ENCODE measurements around the gene SLC48A1. TPM values are rescaled to one million over a fixed set of nuclear protein-coding genes. Genes with fewer than 3 reads are reported as not detected.

SLC48A1 gene
- total RNA-seq, 4 donors from 2014 or later: 14.9 to 21.5 (median 15.9) TPM

DNA sequence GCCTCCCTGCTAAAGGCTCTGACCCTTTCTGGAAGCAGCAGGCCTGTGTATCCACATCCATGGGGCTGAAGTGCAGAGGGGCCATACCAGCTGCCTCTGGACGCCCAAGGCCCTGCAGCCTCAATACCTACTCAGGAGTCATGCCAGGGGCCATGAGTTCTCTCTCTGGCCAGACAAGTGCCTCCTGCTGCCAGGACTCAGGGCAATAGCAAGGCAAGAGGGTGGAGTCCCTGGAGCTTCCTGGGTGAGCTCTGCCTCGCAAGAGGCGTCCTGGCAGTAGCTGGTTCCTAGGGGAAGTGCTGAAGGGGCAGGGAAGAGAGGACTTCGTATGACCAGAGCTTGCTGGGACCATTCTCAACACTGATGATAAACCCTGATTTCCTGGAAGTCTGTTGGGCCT is 36.8 kb upstream of the SLC48A1 start:
- Histone ChIP-seq H3K4me1 (peaks cover 3 to 52% (median 21%) of the 10 kb centered on the region in 4 donors), H3K4me3 (no peak overlapping the region), H3K9me3 (no peaks in the 10 kb centered on the region), H3K36me3 (no peaks in the 10 kb centered on the region), H3K27ac (peak overlapping the region; percentile 59 to 74 (median 66)), H3K27me3 (no peaks in the 10 kb centered on the region)
- no peak for DNase-seq
- no peak for TF ChIP-seq POLR2A (IDR thresholded peaks at IDR 0.05)
- TF ChIP-seq, protein P1, sequence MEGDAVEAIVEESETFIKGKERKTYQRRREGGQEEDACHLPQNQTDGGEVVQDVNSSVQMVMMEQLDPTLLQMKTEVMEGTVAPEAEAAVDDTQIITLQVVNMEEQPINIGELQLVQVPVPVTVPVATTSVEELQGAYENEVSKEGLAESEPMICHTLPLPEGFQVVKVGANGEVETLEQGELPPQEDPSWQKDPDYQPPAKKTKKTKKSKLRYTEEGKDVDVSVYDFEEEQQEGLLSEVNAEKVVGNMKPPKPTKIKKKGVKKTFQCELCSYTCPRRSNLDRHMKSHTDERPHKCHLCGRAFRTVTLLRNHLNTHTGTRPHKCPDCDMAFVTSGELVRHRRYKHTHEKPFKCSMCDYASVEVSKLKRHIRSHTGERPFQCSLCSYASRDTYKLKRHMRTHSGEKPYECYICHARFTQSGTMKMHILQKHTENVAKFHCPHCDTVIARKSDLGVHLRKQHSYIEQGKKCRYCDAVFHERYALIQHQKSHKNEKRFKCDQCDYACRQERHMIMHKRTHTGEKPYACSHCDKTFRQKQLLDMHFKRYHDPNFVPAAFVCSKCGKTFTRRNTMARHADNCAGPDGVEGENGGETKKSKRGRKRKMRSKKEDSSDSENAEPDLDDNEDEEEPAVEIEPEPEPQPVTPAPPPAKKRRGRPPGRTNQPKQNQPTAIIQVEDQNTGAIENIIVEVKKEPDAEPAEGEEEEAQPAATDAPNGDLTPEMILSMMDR (IDR thresholded peaks at IDR 0.05): no peak

GRCh38 chr12:47736877-47737676 is 36.0 kb upstream of the SLC48A1 start:
- TF ChIP-seq POLR2A (IDR thresholded peaks at IDR 0.05): no peak
- TF ChIP-seq, protein P1 (IDR thresholded peaks at IDR 0.05): no peak
- no peaks in the 10 kb centered on the region for H3K27me3 ChIP-seq
- H3K9me3 ChIP-seq: no peaks in the 10 kb centered on the region
- peak overlapping the region; percentile 59 to 74 (median 66) for H3K27ac ChIP-seq
- H3K4me1 ChIP-seq: peaks cover 3 to 55% (median 24%) of the 10 kb centered on the region in 4 donors
- DNase-seq: peak in 1 of 3 donors; percentile 71
- no peak overlapping the region for H3K4me3 ChIP-seq
- no peaks in the 10 kb centered on the region for H3K36me3 ChIP-seq

DNA sequence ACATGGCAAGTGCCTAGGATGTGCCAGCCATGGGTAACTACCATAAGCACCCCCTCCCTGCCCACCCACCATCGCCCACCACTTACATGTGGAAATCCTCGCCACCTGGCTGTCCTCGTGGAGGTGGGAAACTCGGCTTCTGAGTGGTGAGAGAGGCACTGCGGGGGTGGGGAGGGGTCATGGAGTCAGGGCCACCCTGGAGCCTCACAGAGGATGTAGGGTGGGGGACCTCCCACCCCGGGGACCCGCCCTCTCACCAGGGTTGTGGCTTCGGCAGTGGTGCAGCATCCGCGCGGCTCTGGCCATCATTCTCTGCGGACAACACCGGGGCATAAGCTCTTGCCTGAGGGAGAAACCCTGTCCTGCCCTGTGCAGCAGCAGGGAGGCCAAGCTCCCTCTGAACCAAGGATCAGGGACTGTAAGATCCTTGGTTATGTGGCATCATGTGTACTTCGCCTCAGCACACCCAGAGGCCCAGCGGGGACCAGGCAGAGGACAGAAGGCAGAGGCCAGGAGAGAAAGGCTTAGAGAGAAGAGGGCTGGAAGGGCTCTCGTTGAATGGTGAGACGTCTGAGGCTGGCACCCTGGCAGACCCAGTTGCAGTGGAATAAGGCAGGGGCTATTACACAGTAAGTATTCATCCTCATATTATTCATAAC is 35.0 kb upstream of the SLC48A1 start:
- Histone ChIP-seq H3K36me3 (no peaks in the 10 kb centered on the region), H3K27ac (peak overlapping the region in 3 of 4 donors; percentile 62 to 74 (median 71)), H3K27me3 (no peaks in the 10 kb centered on the region), H3K4me3 (no peak overlapping the region), H3K4me1 (peaks cover 3 to 55% (median 24%) of the 10 kb centered on the region in 4 donors), H3K9me3 (no peaks in the 10 kb centered on the region)
- DNase-seq: peak in 1 of 3 donors; percentile 62
- no peak for TF ChIP-seq POLR2A (IDR thresholded peaks at IDR 0.05)
- TF ChIP-seq, protein P1 (IDR thresholded peaks at IDR 0.05): no peak

DNA sequence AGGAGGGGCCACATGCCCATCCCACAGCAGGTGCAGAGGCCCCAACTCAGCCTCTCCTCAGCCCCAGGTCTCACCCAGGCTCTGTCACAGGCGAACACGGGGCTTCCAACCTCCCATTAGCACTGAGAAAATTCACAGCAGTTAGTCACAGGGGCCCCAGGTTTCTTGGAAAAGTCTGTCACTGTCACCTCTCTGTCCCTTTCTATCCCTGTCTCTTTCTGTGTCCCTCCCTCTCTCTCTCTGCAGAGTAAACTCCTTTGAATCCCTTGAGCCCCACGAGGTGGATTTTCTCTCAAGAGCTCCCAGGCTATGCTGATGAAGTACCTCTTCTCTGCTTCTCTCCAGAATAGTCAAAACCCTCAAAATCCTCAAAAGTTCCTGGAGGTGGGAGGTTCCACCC is 33.7 kb upstream of the SLC48A1 start:
- Histone ChIP-seq H3K27ac (peak overlapping the region in 2 of 4 donors; percentile 65 to 67), H3K9me3 (no peaks in the 10 kb centered on the region)

GRCh38 chr12:47739979-47740378 is 33.1 kb upstream of the SLC48A1 start:
- peaks cover 3 to 52% (median 24%) of the 10 kb centered on the region in 4 donors for H3K4me1 ChIP-seq

More for the DNA sequence above, 33.7 kb upstream of the SLC48A1 start:
- H3K4me1 ChIP-seq: peaks cover 3 to 55% (median 24%) of the 10 kb centered on the region in 4 donors
- DNase-seq: no peak
- no peak for TF ChIP-seq POLR2A (IDR thresholded peaks at IDR 0.05)
- H3K4me3 ChIP-seq: no peak overlapping the region
- H3K27me3 ChIP-seq: no peaks in the 10 kb centered on the region
- no peaks in the 10 kb centered on the region for H3K36me3 ChIP-seq

More at GRCh38 chr12:47739979-47740378, 33.1 kb upstream of the SLC48A1 start:
- peak; percentile 68 to 85 (median 78) for DNase-seq
- Histone ChIP-seq H3K36me3 (no peaks in the 10 kb centered on the region), H3K4me3 (no peak overlapping the region), H3K9me3 (no peaks in the 10 kb centered on the region), H3K27ac (peak overlapping the region; percentile 29 to 67 (median 57)), H3K27me3 (no peaks in the 10 kb centered on the region)
- TF ChIP-seq, protein P1 (IDR thresholded peaks at IDR 0.05): no peak
- no peak for TF ChIP-seq POLR2A (IDR thresholded peaks at IDR 0.05)
